Karpas-422 (cell line): ENCODE results near the gene USP32. TPM values are rescaled to one million over a fixed set of nuclear protein-coding genes. Genes with fewer than 3 reads are reported as not detected.

Experiments used
- DNase-seq: peaks from one replicate; pipeline ENCODE4 v3.0.0-alpha.2; 2015
- H2AFZ ChIP-seq: fragments of 200-600 bp; sonication (generic); 2 replicates; pipeline ENCODE4 v1.6.1; 2014; ENCODE audit warnings: antibody characterized with exemption, low read length, mixed read lengths
- H3K27ac ChIP-seq: fragments of 200-600 bp; sonication (generic); 2 replicates; pipeline ENCODE4 v1.5.1; 2014; ENCODE audit warnings: mild to moderate bottlenecking, low read length, moderate library complexity
- H3K27me3 ChIP-seq: fragments of 200-600 bp; sonication (generic); 2 replicates; pipeline ENCODE4 v1.6.1; 2014; ENCODE audit warnings: low read length, mixed read lengths
- H3K36me3 ChIP-seq: fragments of 200-600 bp; sonication (generic); 2 replicates; pipeline ENCODE4 v1.6.1; 2014; ENCODE audit warnings: low read length, mixed read lengths; ENCODE audit not compliant: insufficient read depth
- H3K4me1 ChIP-seq: fragments of 200-600 bp; sonication (generic); 2 replicates; pipeline ENCODE4 v1.6.1; 2014; ENCODE audit warnings: mild to moderate bottlenecking, low read length, mixed read lengths
- H3K4me2 ChIP-seq: fragments of 200-600 bp; sonication (generic); 2 replicates; pipeline ENCODE4 v1.6.1; 2014; ENCODE audit warnings: low read length, low read depth, mild to moderate bottlenecking; ENCODE audit not compliant: poor library complexity, severe bottlenecking
- H3K4me3 ChIP-seq: fragments of 200-600 bp; sonication (generic); 2 replicates; pipeline ENCODE4 v1.5.1; 2014; ENCODE audit warnings: mild to moderate bottlenecking, antibody characterized with exemption, low read length, mixed read lengths
- H3K79me2 ChIP-seq: fragments of 200-600 bp; sonication (generic); 2 replicates; pipeline ENCODE4 v1.6.1; 2014; ENCODE audit warnings: mild to moderate bottlenecking, low read length, mixed read lengths
- H3K9ac ChIP-seq: fragments of 200-600 bp; sonication (generic); 2 replicates; pipeline ENCODE4 v1.6.0; 2014; ENCODE audit warnings: low read length
- H3K9me2 ChIP-seq: fragments of 200-600 bp; sonication (generic), shearing (Covaris generic); replicated peaks from 2 replicates; pipeline ENCODE4 v1.6.0; 2014; ENCODE audit warnings: mild to moderate bottlenecking, low read length, moderate library complexity; ENCODE audit not compliant: insufficient read depth
- H3K9me3 ChIP-seq: fragments of 300-700, 200-600 bp; sonication (generic); 2 replicates; pipeline ENCODE4 v1.6.1; 2014; ENCODE audit warnings: low read length, mixed read lengths
- H4K20me1 ChIP-seq: fragments of 200-600 bp; sonication (generic); 2 replicates; pipeline ENCODE4 v1.6.1; 2014; ENCODE audit warnings: mild to moderate bottlenecking, antibody characterized with exemption, low read length, low read depth; ENCODE audit not compliant: insufficient read depth
- total RNA-seq: library from RNA; depleted of rRNA; stranded (reverse); fragments of >200 nt; shearing (Covaris generic); gene quantifications from 2 replicates; pipeline ENCODE4 v1.2.3, GENCODE V29; 2014; ENCODE audit warnings: low replicate concordance

The USP32 gene
- total RNA-seq, 1 experiment from 2014 or later = 81.0 TPM

DNA sequence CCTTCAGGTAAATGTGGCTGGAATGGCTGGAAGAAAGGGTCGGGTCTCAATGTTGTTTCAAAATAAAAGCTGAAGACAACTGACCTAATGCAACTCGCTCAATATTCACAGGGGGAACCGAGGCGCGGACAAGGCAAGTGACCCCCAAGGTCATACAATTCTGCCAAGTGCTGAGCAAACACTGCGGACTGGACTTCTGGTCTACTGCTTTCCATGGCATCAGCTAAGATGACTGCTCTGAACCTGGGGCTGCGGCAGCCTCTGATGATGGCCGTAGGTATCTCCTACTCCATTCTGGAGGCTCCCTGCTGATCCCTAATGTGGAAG lies 220.2 kb downstream of the USP32 start:
- Histone ChIP-seq H3K4me2 (no peak overlapping the region), H3K9ac (no peak overlapping the region), H3K4me1 (peaks cover 19% of the 10 kb centered on the region), H3K27ac (no peak overlapping the region), H3K27me3 (no peaks in the 10 kb centered on the region), H3K79me2 (no peaks in the 10 kb centered on the region), H3K9me3 (no peaks in the 10 kb centered on the region), H3K36me3 (no peaks in the 10 kb centered on the region), H4K20me1 (no peaks in the 10 kb centered on the region), H2AFZ (no peak overlapping the region), H3K9me2 (no peaks in the 10 kb centered on the region), H3K4me3 (no peak overlapping the region)
- DNase-seq = no peak

DNA sequence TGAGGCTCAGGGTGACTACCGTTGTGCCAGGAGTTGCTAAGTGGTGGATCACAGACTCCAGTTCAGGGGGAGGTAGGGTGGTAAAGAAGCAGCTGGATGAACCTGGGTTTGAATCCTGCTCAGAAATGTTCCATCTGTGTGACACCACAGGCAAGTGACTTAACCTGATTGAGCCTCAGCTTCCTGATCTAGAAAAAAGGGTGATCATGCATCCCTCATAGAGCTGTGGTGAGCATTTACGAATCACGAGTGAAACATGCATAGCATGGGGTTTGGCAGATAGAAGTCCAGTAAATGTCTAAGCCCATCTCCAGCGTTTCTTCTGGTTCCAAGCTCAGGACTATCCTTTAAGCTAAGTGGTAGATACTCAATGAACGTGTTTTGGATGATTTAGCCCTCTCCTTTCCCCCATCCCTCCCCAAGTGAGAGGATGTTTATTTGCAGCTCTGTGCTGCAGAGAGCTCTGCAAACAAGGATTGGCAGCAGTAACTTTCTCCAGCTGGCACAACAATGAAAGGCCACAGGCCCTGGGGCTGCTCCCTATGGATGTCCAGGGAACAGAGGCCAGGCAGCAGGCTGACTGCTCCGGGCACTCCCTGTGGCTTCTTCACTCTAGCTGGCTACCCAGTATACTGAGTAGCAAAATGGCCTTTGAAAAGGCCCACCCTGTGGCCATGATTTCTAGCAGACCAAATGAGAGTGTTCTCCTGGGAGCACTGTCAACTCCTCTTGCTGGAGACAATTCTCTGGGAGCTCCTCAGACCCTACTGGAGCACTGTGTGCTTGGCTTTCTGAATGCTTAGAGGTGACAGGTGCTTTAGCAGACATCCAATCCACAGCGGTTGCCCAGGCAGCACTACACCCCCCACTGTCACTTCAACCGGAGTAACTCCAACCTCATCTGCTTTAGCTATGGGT lies 220.8 kb downstream of the USP32 start:
- no peak overlapping the region for H2AFZ ChIP-seq
- H3K9me3 ChIP-seq = no peaks in the 10 kb centered on the region
- H3K9ac ChIP-seq = no peak overlapping the region; the same call in 1 of the 2 replicates
- H3K4me3 ChIP-seq = no peak overlapping the region
- no peaks in the 10 kb centered on the region for H3K9me2 ChIP-seq
- no peaks in the 10 kb centered on the region for H3K79me2 ChIP-seq
- H3K27me3 ChIP-seq = no peaks in the 10 kb centered on the region
- no peak for DNase-seq
- no peaks in the 10 kb centered on the region for H3K36me3 ChIP-seq
- H3K4me1 ChIP-seq = peaks cover 19% of the 10 kb centered on the region
- no peaks in the 10 kb centered on the region for H4K20me1 ChIP-seq
- H3K27ac ChIP-seq = peak overlapping the region; percentile 33; the same call in 1 of the 2 replicates
- H3K4me2 ChIP-seq = no peak overlapping the region

DNA sequence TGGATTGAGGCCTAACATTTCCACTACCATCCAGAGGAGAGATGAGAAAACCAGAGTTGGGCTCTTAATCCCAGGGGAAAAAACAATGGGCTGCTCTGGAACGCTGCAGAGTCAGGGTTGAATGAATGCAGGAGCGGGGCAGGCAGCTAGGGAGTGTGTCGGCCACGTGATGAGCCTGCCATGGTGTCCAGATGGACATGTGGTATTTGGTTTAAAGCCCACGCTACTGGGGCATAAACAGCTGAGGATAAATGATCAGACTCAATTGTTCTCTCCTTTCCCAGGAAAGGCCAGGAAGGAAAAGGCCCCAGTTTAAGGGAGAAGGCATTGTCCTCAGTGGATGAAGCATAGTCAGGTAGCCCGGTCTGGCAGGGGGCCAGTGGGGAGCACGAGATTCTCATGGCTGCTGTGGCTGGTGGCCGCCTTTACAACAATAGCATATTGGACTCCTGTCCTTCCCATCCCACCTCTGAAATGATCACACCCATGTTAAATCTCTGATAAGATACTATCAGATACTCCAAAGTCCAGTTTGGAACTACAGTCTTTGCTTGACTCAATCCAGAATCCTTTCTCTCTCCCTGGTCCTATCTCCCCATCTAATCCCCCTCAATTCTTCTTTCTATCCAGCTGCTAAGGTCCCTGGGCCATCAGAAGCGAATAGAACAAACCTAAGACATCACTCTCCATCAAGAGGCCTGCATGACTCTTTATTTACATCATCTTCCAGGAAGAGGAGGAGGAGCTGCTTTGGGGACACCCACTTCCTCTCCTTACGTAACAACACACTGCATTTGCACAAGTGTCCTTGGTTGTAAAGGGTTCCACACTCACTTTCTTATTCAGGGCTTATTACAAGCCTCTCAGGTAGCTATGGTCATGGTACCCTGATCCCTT lies 221.8 kb downstream of the USP32 start:
- H3K9me2 ChIP-seq = no peaks in the 10 kb centered on the region
- H3K9me3 ChIP-seq = no peaks in the 10 kb centered on the region
- DNase-seq = peak; percentile 49
- H3K27me3 ChIP-seq = no peaks in the 10 kb centered on the region
- H3K9ac ChIP-seq = no peak overlapping the region; the same call in 1 of the 2 replicates
- no peaks in the 10 kb centered on the region for H4K20me1 ChIP-seq
- H3K27ac ChIP-seq = peak overlapping the region; percentile 33; the same call in 1 of the 2 replicates
- H3K4me2 ChIP-seq = no peak overlapping the region
- no peak overlapping the region for H2AFZ ChIP-seq
- no peaks in the 10 kb centered on the region for H3K36me3 ChIP-seq
- H3K79me2 ChIP-seq = no peaks in the 10 kb centered on the region
- peaks cover 19% of the 10 kb centered on the region for H3K4me1 ChIP-seq
- H3K4me3 ChIP-seq = no peak overlapping the region

DNA sequence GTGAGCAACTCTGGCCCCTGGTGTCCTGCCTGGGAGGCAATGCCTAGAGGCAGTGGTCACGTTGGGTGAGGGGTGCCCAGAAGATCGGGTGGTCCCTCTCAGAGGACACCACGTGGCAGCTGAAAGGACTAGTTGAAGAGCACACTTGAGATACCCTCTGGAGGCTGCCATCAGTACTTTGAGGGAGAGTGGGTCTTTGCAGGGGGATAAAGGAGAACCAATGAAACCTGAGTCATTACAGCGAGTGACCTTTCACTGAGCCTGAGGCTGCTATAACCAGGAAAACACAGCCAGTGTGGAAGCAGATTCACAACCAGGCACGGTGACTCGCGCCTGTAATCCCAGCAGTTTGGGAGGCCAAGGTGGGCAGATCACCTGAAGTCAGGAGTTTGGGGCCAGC lies 223.3 kb downstream of the USP32 start:
- Histone ChIP-seq H2AFZ (no peak overlapping the region), H3K9ac (no peak overlapping the region), H3K36me3 (no peaks in the 10 kb centered on the region), H3K79me2 (no peaks in the 10 kb centered on the region), H4K20me1 (no peaks in the 10 kb centered on the region), H3K4me1 (peaks cover 13% of the 10 kb centered on the region), H3K27me3 (no peaks in the 10 kb centered on the region), H3K9me2 (no peaks in the 10 kb centered on the region), H3K9me3 (no peaks in the 10 kb centered on the region), H3K4me2 (no peak overlapping the region), H3K4me3 (no peak overlapping the region), H3K27ac (no peak overlapping the region)
- DNase-seq = no peak

DNA sequence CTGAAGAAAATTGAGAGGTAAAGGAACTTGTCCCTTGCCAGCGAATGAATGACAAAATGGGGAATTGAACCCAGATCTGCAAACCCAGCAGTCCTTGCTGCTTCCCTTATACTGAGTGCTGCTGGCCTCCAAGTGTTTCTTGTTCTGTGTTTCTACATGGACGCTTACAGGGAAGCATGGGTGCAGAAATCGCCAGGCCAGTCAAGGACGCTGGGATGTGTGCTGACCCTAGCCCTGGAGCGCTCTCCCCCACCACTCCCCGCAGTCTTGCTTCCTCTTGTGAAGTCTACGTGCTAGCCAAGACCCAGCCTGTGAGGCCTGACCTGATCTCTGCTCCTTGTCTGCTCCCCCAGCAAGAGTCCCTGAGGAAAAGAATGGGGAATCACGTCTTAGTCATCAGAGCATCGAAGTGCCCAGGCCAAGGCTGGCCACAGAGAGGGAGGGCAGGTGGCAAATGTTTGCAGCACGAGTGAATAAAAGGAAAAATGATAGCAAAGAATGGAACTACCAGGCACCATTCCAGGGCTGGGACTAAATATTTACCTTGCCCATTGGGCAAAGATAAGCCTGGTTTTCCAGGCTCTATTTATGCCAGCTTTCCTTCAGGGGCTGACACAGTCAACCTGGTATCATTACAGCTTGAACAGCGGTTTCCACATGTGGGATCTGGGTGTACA lies 224.7 kb downstream of the USP32 start:
- Histone ChIP-seq H3K4me1 (peaks cover 13% of the 10 kb centered on the region), H3K9ac (no peak overlapping the region)

DNA sequence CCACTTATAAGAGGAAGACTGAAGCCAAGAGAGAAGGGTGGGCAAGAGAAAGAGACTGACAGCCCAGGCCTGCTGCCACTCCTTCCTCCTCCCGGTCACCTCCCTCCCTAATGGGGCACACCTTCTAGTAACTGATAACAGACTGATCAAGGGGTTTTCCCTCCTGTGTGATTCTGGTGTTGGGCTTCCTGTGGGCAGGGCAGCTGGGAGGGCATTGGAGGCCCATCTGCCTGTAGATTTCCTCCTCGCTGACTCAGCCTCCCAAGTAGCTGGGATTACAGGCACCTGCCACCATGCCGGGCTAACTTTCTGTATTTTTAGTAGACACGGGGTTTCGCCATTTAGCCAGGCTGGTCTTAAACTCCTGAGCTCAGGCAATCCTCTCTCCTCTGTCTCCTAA lies 226.0 kb downstream of the USP32 start:
- Histone ChIP-seq H3K27ac (no peak overlapping the region), H2AFZ (no peak overlapping the region), H3K4me2 (no peak overlapping the region), H3K27me3 (no peaks in the 10 kb centered on the region), H4K20me1 (no peaks in the 10 kb centered on the region), H3K4me1 (peaks cover 12% of the 10 kb centered on the region), H3K9ac (no peak overlapping the region), H3K9me3 (no peaks in the 10 kb centered on the region), H3K9me2 (no peaks in the 10 kb centered on the region), H3K79me2 (no peaks in the 10 kb centered on the region), H3K36me3 (no peaks in the 10 kb centered on the region), H3K4me3 (no peak overlapping the region)
- no peak for DNase-seq

More for the DNA sequence above, 224.7 kb downstream of the USP32 start:
- Histone ChIP-seq H3K4me3 (no peak overlapping the region), H4K20me1 (no peaks in the 10 kb centered on the region), H2AFZ (no peak overlapping the region), H3K4me2 (no peak overlapping the region), H3K9me3 (no peaks in the 10 kb centered on the region), H3K79me2 (no peaks in the 10 kb centered on the region), H3K27ac (no peak overlapping the region), H3K27me3 (no peaks in the 10 kb centered on the region), H3K9me2 (no peaks in the 10 kb centered on the region), H3K36me3 (no peaks in the 10 kb centered on the region)
- no peak for DNase-seq

DNA sequence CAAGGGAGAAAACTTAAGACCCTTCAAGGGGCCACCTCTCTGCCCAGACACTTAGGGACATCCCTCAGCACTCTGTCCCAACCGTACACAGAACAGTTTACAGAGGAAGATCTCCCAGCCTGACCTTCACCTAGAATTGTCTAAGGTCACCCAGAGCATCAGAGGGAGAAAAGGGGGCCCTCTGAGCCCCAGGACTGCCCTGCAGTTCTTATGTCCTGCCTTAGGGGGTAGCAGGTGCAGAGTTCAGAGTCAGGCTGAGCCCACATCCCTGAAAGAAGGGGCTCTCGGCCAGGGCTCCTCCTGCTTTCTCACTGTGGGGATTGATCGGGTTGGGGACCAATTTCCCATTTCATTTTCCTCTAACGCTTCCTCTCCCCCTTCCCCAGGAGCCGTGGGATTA lies 226.7 kb downstream of the USP32 start:
- Histone ChIP-seq H3K27me3 (no peaks in the 10 kb centered on the region), H2AFZ (no peak overlapping the region), H3K9me2 (no peaks in the 10 kb centered on the region), H3K4me1 (peaks cover 5% of the 10 kb centered on the region), H3K4me3 (no peak overlapping the region), H3K79me2 (no peaks in the 10 kb centered on the region), H3K9ac (no peak overlapping the region), H3K9me3 (no peaks in the 10 kb centered on the region), H3K36me3 (no peaks in the 10 kb centered on the region), H4K20me1 (no peaks in the 10 kb centered on the region), H3K27ac (no peak overlapping the region), H3K4me2 (no peak overlapping the region)
- no peak for DNase-seq

DNA sequence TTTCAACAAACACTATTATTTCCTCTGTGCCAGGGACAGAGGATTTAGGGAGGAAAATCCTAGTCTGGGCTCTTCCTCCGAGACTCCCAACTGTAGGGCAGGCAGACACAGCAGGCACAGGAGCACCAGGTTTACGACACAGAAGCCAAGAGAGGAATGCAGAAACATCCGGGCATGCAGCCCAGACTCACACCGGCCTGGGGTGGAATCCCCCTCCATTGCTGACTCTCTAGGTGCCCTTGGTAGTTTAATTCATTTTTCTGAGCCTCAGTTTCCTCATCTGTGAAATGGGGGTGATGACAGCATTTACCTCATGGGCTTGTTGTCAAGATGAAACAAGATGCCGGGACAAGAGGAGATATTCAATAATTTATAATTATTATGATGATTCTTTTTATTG lies 227.2 kb downstream of the USP32 start:
- no peak overlapping the region for H3K9ac ChIP-seq
- H3K36me3 ChIP-seq = no peaks in the 10 kb centered on the region
- H3K27ac ChIP-seq = no peak overlapping the region
- no peak overlapping the region for H3K4me2 ChIP-seq
- no peak for DNase-seq
- H3K9me2 ChIP-seq = no peaks in the 10 kb centered on the region
- no peak overlapping the region for H3K4me3 ChIP-seq
- no peaks in the 10 kb centered on the region for H3K9me3 ChIP-seq
- H2AFZ ChIP-seq = no peak overlapping the region
- no peaks in the 10 kb centered on the region for H3K79me2 ChIP-seq
- no peaks in the 10 kb centered on the region for H3K27me3 ChIP-seq
- no peaks in the 10 kb centered on the region for H4K20me1 ChIP-seq
- peaks cover 5% of the 10 kb centered on the region for H3K4me1 ChIP-seq
